NCI-H345 treated with DMSO at 0.1 percent for 48 hours (cell line): ENCODE measurements around the gene FOXP1.

Experiments used
- DNase-seq: peaks from one replicate; lab custom pipeline; 2025; ENCODE audit not compliant: unreplicated experiment; lab: John Stamatoyannopoulos, UW

FOXP1 gene

DNA sequence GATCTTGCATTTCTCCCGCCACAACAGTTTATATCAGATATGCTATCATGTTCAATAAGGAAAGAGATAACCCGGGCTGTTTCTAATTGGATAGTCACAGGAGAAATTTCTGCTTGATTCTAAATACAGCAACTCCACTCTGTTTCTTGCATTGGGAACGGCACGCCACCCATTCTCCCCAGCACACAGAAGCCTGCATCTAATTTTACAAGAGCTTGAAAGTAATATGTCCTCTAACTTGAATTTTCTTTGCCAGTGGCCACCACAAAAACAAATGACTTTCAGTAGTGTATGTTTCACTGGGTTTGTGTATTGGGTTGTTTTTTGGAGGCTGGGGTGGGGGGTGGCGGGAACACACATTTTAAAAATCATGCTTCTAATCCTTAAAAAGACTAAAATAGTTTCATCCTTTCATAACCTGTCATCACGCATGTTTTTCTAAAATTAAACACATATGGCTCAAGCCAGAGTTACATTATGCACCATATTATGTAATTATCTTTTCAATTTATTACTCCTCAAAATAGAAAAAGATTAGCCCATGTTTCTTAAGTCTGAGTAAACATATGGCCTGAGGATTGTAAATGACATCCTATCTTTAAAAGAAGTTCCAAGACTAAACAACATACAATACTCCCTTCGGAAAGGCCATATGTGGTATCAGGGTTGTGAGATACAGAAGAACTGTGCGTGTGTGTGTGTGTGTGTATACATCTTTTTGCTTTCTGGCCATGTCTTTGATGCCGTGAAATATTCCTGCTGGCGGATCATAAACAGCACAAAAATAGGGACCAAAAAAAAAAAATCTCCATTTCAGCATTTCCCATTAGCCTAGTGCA, 176.3 kb downstream of the FOXP1 start:
- no peak for DNase-seq

DNA sequence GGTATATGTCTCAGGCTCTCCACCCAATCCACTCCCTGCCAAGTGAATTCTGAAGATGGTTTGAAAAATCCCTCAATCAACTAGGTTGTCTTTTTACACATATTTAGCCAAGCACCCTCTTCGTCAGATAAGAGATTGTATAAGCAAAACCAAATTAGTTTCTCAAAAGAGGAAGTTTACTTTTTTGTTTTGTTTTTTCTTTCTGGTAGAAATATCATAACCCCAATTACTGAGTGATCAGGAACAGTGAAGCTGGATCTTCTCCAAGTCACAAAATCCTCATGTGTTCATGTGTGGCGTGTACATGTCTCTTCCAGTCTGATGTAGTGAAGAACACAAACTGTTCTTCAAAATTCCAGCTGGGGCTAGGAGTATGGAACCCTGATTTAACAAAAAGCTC, 180.6 kb downstream of the FOXP1 start:
- no peak for DNase-seq

DNA sequence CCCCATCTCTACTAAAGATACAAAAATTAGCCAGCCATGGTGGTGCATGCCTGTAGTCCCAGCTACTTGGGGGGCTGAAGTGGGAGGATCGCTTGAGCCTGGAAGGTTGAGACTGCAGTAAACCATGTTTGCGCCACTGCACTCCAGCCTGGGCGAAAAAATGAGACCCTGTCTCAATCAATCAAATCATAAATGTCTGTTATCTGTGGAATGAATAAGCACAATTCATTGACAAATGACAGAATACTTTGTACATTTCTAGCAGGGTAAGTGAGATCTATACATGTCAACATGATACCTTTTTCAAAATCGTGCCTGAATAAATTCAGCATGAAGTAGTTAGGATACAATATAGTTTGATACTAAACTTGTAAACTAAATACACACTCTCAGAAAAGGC, 181.2 kb downstream of the FOXP1 start:
- DNase-seq, result no peak

DNA sequence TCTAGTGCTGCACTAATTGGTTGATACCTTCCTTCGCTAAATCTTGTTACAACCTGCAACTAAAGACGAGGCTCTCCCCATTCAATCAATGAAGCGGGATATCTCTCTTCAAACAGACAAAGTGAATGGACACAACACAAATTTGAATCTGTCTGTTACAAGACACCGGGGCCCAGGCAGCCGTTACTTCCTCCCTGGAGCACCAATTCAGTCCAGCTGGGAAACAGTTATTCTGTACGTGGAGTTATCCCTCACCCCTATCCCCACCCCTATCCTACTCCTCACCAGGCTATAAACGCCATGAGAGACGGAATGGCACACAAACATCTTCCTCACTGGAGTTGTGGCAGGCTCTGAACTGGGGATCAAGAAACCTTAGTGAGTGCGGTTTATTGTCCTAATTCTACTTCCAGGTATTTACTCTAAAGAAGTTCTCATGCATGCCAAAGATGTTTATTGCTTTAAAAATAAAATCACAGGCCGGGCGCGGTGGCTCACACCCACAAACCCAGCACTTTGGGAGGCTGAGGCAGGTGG, 181.8 kb downstream of the FOXP1 start:
- no peak for DNase-seq

DNA sequence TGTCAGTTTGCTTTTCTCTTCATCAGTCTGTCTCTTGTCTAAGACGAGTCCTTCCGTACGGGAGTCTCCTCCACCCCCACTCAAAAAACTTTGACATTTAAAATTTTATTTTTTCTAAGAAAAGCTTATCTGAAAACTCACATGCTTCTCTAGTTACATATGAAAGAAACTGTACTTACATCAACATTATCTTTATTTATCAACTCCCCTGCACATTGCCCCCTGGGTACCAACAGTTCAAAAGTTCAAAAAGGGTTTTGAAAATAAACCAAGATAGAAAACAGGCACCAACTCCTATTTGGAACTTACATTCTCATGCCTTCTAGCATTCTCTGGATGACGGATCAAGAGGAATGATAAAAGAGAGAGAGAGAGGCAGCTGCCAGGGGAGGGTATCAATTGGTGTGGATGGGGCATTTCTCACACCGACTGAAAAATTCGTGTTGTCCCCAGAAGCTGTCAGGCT, 182.5 kb downstream of the FOXP1 start:
- no peak for DNase-seq

DNA sequence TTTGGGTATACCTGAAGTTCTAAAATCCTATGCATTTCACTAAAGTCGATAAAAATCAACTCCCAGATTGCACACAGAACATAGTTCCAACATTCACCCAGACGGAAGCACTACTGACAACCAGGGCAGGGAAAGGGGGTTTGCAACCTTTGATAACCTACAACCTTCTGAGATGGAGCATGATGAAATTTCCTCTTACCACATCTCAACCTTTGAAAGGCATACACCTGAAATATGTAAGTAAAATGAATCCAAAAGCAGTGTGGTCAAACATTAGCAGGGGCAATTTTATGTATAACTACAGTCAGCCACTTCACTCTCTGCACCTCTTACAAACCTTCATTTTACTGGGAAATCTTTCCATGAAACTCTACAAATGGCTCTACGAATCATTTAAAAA, 184.1 kb downstream of the FOXP1 start:
- DNase-seq, result no peak

DNA sequence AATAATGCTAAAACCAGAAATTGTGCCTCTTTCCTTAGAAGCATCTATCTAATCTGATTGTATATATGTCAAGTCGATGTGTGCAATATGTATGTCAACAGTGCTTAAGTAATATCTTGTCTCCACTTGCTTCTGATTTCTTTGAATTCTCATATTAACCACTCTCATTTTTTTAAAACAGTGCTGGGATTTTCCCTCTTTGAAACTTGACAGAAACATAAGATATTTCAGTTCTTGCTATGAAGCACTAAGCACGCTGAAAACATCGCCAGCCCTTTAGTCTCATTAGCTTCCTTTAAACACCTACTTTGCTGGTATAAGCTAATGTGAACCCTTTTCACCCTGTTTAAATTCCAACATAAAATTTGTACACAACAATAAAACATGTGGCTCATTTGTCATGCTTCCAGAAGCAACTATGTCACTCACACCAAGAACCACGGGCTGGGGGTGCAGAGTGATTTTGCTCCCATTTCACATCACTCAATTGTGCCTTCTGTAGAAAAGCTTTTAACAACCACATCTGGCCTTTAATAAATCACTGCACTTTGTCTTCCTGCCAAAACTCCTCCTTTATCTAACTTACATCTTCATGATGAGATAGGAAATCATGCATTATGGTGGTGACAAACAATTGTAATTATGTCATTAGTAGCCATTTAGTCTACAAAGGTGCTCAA, 185.2 kb downstream of the FOXP1 start:
- no peak for DNase-seq

DNA sequence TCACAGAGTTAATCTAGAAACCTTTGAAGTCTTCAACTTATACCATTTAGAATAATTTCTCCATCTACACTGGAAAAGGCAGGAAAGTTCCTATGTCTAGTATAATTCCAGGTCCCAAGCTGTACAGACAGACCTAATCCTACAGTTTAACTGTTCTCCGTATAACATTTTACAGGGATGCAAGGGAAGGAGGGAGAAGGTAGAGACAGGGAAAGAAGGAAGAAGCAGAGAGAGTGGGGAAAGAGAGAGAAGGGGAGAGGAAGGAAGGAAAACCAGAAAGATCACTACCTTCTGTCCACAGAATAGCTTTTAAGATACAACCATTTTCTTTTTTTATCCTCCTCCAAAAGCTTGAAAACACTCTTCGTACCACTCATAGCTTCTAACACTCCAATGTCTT, 185.8 kb downstream of the FOXP1 start:
- DNase-seq, result no peak

DNA sequence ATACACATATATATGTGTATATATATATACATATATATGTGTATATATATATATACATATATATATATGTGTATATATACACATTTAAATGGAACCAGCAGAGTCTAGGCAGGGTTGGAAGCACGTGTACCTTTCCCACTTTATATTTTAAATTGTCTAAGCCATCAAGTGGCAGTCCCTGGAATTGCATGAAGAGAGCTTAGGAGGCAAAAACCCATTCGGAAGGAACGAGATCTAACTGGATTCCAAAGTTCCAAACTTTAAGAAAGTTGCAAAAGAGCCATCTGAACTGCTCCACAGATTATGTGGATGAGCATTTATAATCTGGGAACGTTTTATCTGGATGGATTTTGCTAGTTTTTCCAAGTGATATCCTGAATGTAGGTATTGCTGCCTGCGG, 186.5 kb downstream of the FOXP1 start:
- DNase-seq, result no peak

DNA sequence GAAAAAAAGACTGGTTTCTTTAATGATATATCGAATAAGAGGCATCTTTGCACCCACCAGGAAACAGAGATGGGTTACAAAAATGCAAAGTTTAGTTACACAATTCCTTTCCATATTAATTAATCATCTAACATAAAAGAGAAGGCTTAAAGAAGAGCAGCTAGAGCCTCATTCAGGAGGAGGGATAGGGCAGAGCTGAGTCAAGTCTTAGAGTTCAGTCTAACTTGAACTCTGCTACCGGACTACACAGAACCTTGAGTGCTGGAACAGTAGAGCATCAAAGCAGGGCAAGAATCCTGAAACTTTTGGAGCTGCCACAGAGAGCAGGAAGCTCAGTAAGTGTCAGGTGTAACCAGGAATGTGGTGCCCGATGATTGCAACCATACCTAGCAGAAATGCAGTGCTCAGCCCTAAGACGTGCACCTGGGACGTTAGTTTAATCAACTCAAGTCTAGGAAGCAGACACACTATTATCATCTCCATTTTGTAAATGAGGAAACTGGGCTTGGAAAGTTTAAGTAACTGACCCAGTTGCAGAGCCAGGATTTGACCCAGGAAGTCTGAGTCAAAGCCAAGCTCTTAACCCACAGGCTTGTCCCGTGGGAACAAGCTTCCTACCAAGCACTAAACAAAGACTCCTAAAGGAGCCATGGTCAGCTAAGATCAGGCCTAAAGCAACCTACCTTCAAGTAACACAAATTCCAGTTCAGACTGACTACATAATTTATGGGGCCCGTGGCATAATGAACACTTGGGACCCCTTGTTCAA, 187.4 kb downstream of the FOXP1 start:
- no peak for DNase-seq

DNA sequence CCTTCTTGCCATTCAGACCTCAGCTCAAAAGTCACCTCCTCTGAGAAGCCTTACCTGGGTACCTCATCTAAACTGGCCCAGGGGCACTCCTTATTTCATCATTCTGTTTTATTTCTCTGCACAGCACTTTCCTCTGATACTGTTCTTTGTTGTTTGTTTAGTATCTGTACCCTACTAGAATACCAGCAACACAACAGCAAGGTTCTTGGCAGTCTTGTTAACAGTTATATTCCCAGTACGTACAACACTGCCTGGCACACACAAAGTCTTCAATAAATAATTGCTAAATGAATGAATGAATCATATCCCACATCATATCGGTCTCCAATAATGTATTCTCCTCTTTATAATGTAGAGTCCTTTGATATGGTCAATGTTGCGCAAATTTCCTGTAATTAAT, 188.1 kb downstream of the FOXP1 start:
- no peak for DNase-seq

DNA sequence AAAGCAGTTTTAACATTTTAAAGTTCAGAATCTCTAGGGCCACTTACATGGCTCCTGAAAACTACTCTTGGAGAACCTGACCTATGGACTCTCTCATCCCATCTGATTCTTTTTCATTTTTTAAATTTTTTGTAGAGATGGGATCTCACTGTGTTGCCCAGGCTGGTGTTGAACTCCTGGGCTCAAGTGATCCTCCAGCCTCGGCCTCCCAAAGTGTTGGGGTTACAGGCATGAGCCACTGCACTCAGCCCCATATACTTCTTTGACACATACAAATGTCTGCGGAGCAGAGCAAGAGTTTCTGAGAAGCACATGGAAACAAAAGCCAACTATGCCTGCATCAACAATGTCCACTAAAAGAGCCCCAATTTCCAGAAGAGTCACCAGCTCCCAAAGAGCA, 189.8 kb downstream of the FOXP1 start:
- no peak for DNase-seq

DNA sequence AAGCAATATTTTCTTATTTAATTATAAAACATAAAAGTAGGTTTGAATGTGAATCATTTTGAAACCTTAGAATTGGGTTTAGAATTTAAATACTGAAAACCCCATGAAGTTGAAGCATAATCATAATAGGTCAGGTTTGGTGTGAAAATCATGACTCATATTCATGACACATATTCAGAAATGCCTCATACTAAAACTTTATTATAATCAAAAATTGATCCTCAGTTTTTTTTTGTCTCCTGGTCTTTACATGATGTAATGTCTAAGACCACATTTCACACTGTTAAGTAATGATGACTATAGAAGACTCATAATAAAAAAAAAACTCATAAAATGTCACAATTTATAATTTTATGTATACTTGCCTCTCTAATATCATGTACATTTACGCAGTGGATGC, 190.4 kb downstream of the FOXP1 start:
- DNase-seq, result no peak

DNA sequence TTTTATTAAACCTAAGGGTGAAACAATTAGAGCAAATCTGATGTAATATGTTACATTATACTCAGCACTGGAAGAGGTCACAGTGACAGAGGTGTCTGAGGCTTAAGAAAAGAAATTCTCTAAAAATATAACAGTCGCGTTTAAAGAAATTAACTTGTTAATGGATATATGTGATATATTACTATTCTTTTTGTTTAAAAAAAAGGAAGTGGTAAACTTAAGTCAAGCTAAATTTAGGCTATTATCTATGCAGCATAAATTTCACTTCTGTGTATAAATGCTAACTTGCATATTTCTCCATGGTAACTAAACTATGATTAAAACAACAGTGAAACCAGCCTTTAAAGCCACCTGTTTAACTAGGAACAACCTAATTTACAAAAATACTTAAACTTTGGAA, 191.3 kb downstream of the FOXP1 start:
- no peak for DNase-seq

DNA sequence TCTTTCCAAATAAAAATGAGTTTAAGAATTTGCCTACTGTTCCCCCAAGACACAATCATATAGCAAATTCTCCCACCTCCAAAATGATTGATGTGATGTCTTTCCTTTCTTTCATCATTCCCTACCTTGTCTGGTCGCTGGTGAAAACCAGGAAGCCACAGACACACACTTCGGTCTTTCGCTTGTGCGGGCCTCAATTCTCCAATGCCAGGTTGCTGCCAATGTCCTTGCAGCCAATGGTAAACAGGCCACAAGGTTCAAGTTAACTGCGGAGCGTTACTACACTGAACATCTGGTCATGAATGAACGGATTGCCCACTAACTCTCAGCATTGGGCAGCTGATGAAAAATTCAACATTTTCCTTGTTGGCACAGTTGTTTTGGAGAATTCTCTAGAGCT, 192.2 kb downstream of the FOXP1 start:
- DNase-seq, result no peak

DNA sequence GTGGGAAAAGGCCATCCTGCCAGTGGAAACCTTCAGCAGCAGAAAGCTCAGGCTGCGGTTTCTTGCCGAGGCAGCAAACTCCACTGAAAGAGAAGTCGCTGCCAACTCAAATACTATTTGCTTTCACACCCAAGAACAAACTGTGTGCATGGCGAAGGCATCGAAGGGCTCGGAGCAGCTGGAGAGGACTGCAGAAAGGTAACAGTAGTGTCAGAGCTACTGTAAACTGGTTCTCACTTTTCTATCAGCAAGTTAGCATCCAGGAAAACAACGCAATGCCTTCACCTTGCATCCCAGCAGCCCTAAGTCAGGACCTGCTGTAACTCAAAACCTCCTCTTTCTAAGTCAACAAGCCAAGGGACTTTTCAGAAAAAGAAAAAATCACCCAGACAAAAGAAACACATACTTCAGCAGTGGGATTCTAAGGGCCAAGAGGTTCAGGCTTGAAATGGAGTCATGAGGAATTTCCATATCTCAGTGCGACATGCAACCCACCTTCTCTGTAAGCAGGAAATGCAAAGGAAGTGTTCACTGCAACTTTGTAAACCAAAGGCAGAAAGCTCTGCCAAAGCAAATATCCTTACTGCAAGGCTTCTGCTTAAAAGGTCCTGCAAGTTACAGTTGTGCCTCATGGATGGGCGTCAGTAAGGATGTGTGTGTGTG, 193.5 kb downstream of the FOXP1 start:
- DNase-seq, result no peak

DNA sequence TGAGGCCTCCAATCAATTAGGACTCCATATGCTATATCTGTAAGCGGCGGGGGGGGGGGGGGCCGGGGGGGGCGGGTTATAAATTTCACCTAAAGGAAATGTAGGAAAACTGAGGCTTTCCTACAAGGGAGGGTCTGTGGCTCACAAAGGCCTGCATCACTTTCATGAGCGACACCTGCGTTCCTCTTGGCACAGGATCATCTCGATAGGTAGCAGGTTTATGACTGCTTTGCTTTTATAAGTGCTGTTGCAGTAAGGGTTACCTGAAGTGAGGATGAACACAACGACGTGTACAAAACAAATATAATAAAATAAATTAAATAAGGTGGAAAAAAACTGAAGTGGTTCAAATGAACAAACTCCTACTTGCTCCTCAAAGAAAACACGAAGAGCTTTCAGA, 194.3 kb downstream of the FOXP1 start:
- peak; percentile 19 for DNase-seq

DNA sequence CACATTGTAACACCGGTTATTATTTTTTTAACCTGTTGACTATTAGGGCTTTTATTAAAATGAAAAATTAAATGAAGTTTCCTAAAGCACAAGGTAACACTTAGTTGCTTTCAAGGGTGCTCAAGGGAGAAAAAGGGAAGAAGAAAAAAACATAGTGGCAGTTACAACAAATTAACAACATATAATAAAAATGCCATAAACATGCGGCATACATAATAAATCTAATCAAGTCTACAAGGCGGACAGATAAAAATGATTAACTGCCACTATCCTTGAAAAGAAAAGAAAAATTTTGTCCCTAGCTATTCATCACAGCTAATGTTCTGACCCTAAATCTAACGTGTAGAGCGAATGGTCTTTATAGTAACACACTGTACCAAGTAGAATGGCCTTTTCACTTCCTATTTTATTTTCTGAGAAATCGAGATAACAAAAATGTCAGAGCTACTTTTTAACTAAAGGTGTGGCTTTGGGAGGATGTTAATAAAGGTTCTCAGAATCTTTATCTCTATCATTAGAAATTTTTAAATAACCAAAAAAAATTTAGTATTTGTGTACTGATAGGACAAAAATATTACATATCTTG, 194.9 kb downstream of the FOXP1 start:
- DNase-seq, result no peak

DNA sequence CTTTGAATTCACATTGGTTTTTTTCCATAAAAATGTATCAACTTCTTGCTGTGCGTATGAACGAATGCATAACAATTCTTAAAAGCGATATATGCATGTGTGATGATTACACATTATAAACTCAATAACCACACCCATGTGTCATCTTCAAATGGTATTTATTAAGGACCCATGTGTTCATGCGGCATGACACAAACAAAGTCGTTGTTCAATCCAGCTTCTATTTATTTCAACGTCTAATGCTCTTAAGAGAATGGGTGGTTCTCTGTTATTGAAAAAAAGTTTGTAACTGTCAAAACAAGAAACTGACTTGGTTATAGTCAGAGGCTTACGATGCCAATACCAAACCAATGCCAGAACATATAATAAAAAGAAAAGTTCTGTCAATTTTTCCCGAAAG, 195.9 kb downstream of the FOXP1 start:
- DNase-seq, result no peak

DNA sequence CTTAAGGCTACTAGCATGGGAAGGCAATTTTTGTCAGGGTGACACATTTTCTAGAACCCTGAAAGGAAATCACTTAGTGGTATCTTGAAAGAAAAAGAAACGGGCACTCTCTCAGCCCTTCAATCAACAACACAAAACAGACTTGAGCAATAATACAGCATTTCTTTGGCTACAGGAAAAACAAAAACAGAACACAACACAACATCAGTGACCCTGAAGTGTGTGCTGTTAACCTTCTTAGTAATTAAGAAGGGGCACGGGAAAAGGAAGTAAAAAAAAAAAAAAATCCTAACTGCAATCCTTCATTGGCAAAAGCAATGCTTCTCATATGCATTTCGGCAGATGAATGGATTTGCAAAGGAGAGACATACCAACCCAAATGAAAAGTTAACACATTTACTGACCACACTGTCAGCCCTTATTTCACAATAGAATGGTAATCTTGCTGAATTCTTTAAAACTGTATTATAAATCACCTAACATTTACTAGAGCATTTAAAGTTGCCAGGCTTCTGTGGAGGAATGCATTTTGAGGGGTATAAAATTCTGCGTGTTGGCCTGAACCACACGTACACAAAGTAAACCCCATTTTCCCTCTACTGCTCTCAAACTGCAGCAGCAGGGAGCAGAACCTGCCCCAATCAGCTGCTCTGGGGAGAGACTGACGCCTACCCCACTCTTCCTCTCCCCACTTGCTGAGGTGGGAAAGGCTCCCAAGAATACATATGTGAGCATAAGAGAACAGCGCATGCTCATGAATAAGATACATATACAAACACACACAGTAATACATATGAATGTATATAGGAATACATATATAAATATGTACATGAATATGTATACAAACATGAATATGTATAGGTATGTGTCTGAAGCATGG, 198.5 kb downstream of the FOXP1 start:
- no peak for DNase-seq
